ENCODE data around the gene PPP1R36.
"Not testable (repeated sequence)": the region's sequence is repeated elsewhere in the genome, so short reads cannot be mapped to it uniquely, and the experiment has no call there.

Gene PPP1R36, protein sequence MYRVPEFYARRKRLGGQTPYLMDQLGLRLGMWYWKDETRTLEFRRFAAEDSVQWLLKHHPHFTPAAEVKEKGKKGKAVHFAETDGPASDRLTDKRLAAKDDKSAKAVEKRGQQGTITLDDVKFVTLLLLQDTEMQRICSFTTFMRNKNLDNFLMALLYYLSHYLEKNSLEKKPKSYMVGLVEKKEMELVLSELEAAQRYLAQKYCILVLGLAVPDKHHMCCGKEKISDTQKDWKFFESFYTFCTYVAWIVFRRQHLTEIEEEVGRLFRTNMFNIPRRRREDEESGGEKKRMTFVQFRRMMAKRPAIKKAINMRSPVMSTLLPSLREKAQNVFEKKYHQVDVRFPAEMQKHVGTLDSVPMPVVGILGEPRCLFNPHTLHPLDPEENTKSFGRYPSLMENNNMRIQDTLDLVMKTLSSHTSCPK

GRCh38 chr14:64549791-64550620 lies at the start of gene PPP1R36:
PPP1R36 (plus strand) TSS chr14:64549961; CDS start chr14:64549998, 37 bp downstream.
- DNase-seq, result peak; percentile 68

DNA sequence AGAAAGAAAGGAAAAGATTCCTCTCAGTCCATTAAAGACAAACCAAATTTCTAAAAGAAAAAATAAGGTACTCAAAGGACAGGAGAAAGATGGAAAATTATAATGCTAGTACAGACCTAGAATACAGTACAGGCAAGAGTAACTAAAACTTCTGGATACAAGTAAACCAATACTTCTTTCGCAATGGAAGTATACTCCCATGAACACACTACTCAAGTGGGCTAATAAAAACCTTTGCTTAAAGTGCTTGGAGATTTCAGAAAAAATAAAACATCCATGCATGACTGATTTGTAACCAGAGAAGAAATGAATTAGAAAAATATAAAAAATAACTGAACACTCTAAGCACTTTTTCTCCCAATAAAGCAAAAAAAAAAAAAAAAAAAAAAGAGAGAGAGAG lies 49.7 kb upstream of the PPP1R36 start:
- no peak for DNase-seq

GRCh38 chr14:64501411-64502171 lies 48.2 kb upstream of the PPP1R36 start:
- DNase-seq, result no peak

DNA sequence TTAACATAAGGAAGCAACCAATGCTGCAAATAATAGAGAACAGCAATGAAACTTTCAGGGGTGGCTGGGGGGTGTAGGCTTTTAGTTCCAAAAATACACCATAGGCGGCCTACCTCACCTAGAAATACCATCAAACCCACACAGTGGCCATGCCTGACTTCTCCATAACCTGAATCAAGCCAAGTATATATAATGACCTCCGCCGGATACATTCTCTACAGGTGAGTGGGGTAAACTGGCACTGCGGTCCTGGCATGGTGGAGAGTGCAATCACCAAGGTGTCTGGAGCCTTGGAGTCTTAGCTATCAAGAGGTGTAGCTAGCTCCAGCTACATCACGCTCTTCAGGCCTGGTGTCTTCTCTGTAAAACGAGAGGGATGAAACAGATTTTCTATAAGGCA lies 47.3 kb upstream of the PPP1R36 start:
- peak; percentile 17 for DNase-seq

GRCh38 chr14:64502887-64503433 lies 46.8 kb upstream of the PPP1R36 start:
- peak; percentile 45 for DNase-seq

DNA sequence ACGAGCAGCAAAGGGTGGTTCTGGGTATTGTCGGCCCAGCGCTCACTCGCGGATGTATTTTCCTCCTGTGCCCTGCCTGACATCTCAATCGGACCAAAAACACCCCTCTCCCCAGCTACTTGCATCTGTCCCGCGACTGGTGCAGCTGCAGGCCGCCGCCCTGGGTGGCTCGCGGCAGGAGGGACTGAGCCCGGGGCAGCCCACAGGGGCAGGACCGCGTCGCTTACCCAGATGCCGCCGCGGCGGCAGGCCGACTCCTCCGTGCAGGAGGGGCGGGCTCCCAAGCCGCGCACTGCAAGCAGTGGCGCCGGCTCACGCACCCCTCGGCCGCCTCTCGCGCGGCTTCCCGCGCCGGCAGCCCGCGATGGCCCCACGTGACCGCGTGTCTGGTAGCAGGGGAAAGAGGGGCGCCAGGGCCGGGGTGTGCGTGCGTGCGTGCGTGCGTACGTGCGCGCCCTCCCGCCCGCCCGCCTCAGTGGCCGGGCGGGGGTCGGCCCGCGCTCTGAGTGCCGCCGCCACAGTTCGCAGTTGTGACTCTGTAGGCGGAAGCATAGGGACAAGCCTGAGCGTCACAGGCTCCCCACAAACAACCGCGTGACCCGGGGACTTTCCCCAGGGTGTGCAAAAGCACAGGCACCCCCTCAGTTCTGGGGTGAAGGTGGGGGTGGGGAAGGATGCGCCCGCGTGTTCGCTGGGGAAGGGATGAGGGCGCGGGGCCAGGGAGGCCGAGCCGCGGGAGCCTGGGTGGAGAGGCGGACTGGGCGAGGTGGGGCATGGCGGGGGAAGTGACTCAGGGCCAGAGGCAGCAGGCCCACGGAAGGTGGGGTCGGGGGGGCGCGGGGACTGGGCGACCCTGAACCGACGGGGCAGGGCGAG lies 46.1 kb upstream of the PPP1R36 start, which contains the start of gene ZBTB25:
Gene ZBTB25, minus strand, starts transcription at position 405 of the 876 bp plus-strand sequence. CDS start 13,305 bp downstream, outside the sequence.
- DNase-seq, result peak; percentile 95

DNA sequence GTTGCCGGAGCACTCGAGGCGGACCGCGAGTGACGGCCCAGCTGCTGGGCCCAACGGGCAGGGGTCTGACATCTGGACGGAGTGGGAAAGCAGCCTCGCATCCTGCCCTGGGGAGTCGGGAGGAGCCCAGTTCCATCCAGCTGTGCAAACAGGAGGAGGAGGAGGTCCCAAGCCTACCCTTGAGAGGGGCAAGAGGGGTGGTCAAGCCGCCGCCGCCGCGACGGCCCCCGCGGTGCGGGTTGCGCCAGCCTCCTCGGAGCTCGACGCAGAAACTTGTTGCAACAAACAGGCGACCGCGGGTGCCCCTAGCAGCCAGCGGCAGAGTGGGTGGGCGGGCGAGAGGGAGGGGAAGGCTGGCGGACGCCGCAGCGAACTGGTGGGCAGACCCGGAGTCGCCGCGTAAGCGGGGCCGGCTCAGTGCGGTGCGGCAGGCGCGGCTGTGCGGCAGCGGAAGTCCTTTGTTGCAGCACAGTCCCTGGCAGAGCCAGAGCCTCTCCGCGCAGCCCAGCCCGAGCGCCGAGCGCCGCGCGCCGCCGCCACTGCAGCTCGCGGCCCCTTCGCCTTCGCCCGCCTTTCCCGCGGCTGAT lies 45.4 kb upstream of the PPP1R36 start, which contains the start of gene ZBTB1:
Gene ZBTB1, plus strand, starts transcription at position 461 of the 587 bp plus-strand sequence. CDS start 16,735 bp downstream, outside the sequence.
- DNase-seq, result peak; percentile 91

DNA sequence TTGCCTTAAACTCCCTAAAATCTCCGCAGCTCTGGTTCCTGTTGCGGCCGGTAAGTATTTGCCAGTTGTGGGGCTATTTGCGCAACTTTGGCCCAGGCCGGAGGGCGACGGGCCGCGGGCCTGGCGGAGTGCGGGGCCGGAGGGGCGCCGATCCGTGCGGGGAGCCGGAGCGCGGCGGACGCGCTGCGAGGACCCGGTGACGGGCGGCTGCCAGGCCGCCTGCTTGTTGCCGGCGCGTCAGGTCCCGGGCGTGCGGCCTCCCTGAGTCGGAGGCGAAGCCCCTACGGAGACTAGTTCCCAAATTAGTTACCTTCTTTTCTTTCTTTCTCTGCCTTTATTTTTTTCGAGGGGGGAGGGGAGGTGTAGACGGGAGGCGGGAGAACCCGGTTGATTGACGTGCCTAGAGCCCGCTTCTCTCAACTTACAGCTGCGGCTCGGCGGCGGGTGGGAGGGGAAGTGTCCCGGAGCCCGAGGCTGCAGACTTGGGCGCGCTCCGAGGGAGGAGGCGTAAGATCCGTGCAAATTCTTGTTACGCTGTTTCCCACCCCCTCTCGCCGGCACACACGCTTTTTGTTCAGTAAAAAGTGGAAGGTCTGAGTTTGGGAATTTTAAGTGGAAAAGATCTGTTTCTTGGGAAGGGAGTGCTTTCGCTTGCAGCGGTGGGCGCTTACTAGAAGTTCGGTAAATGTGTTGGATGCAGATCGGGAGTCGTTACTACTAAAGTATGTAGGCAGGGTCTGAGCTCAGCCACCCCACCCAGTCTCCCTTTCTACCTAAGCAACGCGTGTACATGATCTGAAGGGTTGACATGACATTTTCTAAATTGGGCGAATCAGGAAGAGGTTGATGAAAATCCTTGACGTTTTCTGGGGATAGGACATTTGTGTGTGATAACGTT lies 44.6 kb upstream of the PPP1R36 start:
- DNase-seq, result peak; percentile 91

DNA sequence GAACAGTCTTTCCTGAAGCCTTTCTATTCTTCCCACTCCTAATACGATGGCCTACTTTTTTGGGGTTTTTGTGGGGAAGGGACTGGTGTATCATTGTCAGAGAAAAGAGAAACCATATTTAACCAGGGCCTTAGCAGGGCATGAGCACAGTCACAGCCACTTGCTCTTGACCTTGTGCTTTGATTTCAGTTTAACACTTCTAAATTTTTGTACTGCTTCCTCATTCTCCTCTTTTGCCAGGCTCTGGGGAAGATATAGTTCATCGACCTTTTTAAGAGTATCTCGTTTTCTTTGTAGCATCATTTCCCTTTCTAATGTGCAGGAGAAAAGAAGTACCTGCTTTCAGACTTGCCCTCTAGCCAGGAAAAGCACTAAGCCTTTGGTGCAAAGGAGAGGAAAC lies 43.0 kb upstream of the PPP1R36 start:
- DNase-seq, result no peak

DNA sequence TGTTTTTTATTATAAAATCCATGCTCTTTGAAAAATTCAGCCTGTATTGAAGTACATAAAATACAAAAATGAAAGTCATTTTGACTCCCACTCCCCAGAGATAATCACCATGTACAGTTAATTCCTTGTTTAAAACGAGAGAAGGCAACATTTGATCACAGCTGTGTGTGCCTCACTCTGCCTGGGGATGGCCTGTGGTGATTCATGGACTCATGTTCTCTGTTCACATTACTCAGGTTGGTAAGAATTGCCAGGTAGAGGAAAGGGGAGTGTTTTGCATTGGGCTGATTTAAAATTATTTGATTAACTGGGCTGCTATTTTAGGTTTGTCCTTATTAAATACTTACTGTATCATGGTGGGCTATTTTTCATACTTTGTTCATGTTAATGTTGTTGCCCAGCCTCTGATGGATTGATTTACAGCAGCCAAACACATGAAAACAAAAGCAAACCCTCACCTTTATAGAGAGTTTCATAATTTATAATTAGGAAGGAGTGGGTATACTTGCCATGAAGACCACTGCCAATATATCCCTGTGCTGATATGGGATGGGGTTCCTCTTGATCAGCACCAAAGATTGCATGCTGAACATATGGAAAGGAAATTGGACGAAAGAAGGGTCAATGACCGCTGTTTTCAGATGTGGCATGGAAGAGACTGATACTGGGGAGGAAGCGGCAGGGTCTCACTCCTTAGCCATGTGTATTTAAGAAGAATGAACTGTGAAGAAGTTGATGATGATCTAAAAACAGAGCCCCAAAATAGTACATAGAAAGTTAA lies 42.2 kb upstream of the PPP1R36 start:
- peak; percentile 61 for DNase-seq

DNA sequence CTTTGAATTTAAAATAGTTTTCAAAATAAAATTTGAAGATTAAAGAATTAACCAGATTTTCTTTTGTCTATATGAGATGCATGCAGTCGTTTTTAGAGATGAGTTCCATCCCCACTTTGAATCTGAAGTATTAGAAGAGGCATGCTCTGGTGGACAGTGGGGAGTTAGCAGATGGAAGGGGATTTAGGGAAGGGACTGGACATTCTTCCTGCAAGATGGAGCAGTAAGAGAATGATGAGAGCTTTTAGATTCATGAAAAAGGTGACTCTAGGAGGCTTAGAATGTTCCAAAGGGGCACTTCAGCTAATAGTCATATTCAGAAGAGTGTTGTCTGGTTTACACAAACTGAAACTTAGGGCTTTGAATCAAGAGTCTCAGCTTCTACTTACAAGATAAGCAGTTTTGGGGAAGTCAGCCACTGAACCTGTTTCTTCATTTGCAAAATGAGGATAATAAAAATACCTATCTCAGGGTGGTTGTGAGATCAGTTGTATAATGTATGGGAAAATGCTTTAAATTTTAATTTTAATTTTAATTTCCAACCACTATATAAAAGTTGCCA lies 41.5 kb upstream of the PPP1R36 start:
- no peak for DNase-seq

GRCh38 chr14:64509036-64509435 lies 40.7 kb upstream of the PPP1R36 start:
- no peak for DNase-seq

DNA sequence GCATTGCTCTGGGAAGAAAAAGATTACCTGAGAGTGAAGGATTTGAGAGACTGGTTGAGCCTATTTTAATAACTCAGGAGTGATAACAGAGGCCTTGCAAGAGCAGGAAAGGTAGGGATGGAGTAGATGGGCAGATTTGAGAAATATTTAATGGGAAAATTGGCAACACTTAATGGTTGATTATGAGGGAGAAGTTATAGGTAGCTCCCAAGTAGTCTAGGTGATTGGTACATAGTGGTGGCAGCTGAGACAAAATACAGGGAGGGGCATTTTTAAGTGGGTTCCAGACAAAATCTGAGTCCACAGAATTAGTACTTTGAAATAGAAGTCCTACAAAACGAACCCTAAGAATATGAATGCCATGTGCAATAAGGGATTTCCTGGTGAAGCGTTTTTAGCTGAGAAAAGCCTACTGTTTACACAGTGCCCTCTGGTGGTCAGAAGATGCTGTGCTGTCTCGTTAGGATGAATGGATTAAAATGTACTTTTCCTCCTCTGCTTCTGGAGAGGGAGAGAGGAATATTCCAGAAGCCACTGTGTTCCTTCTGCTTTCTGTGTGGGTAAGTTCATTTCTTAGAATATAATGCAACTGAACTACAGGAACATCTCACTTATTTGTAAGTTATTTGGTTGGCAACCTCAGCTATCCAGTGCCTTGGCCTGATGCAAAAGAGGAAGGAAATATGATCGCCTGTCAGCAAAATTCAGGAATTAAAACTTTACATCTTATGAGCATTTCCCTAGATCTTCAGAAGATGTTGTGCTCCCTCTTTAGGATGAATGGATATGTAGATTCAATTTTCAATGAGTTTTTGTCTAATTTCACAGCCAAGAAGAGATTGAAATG lies 38.7 kb upstream of the PPP1R36 start:
- DNase-seq, result peak; percentile 72

GRCh38 chr14:64513271-64513670 lies 36.5 kb upstream of the PPP1R36 start:
- no peak for DNase-seq

DNA sequence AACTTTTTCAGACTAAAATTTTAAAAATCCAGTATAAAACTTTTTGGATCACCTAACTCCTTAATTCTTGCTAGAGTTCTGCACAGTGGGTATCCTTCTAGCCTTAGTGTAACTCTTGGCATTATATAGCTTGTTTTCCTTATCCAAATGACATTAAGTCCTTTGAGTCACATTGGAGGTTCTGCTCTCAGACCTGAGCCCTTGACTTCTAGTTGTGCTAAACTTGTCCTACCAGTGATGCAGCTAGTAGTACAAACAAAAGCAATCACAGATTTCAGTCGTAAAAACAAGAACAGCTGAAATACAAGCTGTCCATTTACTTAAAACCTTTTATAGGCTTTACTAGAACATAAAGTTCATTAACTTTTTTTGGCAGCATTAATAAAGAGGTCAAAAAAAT lies 34.7 kb upstream of the PPP1R36 start:
- DNase-seq, result no peak

DNA sequence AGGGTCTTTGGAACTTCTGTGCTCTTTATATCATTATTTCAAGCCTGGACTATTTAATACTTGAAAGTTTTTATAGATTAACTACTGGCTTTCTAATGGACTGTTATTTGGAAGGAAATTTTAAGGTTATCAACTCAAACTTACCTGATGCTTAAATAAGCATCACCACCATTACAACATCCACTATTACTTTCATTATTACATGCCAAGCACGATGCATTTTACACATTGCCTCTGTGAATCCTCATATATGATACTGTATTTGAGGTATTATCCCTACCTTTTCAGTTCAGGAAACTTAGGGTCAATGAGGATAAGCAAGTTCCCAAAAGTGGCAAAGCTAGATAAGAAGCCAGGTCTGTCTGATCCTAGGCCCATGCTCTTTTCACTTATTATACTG lies 32.8 kb upstream of the PPP1R36 start:
- DNase-seq, result no peak

DNA sequence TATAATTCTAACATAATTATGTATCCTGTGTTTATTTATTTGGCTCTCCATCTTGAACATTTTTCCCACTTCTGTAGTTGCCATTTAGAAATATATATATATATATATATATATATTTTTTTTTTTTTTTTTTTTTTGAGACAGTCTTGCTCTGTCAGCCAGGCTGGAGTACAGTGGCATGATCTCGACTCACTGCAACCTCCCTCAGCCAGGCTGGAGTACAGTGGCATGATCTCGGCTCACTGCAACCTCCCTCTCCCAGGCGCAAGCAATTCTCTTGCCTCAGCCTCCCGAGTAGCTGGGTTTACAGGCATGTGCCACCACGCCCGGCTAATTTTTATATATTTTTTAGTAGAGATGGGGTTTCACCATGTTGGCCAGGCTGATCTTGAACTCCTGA lies 32.1 kb upstream of the PPP1R36 start:
- not testable (repeated sequence) for DNase-seq

DNA sequence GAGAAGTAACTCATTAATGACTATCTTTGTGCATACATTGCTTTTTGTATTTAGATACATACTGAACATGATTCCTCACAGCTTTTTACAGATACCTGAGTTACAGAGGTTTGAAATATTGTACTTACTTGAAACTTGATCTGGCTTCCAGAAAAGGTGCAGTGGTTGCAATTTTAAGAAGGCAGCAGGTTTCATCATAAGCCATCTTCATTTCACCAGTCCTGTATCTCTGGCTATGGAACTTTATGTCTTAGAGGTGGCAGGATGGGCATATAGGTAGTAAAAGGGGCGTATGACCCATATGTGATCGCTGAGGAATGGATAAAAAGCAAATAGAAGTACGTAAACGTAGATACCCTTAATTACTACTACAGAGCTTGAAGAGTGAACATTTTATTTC lies 31.5 kb upstream of the PPP1R36 start:
- no peak for DNase-seq
